ENCODE measurements around the gene NUDC.
"Not testable (repeated sequence)": the region's sequence is repeated elsewhere in the genome, so short reads cannot be mapped to it uniquely, and the experiment has no call there.

Gene NUDC

GRCh38 chr1:26912147-26912490 is 9.4 kb upstream of the NUDC start:
- no peak for DNase-seq

DNA sequence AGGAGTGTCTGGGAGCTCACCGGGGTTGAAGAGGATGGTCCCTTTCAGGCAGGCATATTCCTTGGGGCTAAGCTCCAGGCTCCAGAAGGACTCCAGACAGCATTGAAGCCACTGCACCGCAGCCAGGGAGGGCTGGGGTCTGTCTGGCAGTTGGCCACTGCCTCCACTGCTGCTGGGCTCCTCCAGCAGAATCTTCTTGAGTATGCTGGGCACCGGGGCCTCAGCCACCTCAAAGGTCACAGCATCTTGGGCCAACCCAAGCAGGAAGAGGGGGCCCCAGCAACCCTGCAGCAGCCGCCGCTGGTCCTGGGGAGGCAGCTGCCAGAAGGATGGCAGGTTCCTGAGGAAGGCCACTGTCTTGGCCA is 8.2 kb upstream of the NUDC start:
- DNase-seq: no peak

DNA sequence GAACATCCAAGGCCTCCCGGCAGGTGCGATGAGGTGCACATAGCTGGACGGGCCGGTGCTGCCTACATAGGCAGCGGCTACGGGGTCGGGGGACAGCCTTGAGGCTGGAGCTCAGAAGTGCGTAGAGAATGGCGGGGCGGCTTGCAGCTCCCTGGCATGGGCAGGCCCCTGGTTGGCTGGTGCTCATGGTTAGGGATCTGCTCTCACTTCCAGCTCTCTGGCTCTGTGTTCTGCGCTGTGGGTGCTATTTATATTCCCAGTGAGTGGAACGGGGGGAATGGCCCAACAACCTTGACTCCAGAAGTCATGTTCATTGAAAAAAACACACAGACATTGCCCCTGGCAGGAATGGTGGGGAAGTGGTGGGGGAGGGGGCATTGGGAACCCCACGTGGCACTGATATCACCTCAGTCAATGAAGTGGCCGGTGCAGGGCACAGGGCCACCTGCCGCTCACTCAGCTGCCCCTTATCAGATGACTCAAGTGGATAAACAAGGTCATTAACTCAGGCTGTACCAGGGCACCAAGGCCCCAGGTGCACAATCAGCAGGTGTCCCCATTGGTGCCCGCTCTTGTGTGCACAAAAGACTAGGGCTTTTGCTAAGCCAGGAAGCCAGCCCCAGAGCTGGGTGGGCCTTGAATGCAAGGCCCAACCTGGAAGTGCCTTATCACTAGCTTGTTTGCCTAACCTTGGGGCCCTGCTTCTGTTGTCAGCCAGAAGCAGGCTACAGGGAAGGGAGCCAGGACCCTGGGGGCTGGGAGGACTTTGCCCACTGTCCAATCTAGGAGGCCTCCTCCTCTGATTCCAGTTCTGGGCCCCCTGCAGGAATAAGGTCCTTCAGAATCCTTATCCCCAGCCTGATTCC is 7.6 kb upstream of the NUDC start, which contains the start of gene NR0B2:
Gene NR0B2 (minus strand): TSS at position 222 of the 866 bp plus-strand sequence. CDS start 35 bp downstream, at position 187.
- no peak for DNase-seq

DNA sequence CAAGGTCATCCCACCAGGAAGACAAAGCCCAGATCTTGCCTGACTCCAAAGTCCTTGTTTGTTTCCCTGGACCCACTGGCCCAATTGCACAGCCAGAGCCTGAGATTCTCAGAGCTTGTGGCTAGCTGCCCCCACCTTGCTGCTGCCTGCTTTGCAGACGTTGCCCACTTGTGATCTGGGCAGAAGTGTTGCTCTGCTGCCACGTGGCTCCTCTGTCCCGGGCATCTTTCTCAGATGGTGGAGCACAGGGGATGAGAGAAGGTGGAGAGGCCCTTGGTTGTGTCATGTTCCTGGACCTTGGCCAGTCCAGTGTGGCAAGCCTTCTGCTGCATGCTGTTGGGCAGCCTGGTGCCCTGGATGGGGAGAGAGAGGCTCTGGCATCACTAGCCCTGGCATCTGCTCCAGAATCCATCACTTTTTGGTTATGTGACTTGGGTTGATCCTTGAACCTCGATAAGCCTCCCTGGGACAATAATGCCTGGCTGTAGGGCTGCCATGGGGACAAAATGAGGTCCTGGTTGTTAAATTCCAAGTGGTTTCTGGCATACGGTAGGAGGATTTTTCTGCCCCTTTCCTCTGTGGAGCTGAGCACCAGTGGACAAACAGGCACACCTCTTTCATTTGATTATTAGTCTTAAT is 6.2 kb upstream of the NUDC start:
- DNase-seq: no peak

GRCh38 chr1:26921126-26921539 is 410 bp upstream of the NUDC start:
- DNase-seq: no peak

DNA sequence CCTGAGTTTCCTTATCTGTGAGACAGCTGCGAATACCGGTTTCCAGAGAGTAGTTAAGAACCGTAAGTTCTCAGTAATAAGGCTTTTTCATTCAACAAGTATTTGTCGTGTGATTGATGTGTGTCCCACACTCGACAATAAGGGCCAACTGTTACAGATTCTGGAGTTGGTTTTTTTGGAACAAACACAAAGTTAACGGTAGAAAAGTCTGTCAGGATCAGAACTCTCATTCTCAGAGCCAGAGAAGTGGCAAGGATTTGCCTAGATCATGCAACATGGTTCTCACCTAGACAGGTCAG is 837 bp downstream of the NUDC start:
- DNase-seq: no peak

DNA sequence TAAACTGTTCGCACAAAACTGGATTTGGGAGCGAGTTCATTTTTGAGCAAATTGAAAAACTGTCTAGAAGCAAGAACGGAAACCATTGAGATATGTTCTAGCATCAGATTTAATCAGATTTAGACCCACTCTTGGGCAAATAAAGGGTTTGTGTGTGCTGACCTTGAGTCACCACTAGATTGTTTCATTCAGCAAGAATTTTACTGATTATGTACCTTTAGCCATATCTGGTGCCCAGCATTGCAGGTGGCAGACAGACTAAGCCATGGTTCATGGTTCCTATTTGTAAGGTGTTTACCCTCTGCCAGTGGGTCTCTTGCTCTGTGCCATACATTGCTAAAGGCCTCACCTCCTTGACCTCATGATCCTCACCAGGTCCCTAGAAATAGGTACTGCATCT is 1.4 kb downstream of the NUDC start:
- DNase-seq: no peak

GRCh38 chr1:26923711-26924110 is 2.2 kb downstream of the NUDC start:
- DNase-seq: no peak

DNA sequence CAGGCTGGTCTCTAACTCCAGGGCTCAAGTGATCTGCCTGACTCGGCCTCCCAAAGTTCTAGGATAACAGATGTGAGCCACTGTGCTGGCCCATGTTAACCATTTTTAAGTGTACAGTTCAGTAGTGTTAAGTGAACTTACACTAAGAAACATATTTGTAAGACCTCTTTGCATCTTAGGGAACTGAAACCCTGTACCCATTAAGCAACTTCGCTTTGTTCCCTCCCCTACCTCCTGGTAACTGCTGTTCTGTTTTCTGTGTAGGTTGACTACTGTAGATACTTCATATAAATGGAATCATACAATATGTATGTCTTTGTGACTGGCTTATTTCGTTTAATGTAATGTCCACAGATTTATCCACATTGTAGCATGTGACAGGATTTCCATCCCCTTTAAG is 11.0 kb downstream of the NUDC start:
- DNase-seq: no peak

DNA sequence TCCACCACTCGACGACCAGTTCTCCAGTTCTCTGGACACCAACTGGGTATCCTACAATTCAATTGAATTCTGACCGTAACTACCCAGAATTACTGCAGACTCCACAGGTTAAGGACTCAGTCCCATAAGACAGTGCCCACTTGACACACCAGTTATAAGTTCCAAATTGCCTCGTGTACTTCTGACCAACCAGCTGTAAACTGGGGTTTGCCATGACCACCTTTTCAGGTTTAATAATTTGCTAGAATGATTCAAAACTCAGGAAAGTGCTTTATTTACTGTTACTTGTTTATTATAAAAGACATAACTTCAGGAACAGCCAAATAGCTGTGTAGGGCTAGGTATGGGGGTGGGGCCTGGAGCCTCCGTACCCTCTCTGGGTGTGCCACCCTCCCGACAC is 15.3 kb downstream of the NUDC start:
- no peak for DNase-seq

- no peak for DNase-seq
Observed at GRCh38 chr1:26938004-26938658, 16.6 kb downstream of the NUDC start.

DNA sequence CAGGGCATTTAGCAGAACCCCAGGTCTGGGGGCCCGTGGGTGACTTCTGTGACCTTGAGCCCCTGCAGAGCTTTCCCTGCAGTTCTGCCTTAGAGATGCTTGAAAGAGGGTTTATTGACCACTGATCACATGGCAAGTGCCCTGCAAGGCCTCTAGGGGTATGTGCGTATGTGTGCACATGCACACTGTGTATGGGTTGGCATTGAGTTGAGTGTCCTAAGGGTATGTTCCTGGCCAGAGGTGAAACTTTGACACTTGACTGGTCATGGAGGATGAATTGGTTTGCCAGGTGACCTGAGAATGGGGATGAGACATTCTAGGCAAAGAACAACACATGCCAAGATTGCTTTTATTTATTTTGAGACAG is 17.1 kb downstream of the NUDC start:
- no peak for DNase-seq

DNA sequence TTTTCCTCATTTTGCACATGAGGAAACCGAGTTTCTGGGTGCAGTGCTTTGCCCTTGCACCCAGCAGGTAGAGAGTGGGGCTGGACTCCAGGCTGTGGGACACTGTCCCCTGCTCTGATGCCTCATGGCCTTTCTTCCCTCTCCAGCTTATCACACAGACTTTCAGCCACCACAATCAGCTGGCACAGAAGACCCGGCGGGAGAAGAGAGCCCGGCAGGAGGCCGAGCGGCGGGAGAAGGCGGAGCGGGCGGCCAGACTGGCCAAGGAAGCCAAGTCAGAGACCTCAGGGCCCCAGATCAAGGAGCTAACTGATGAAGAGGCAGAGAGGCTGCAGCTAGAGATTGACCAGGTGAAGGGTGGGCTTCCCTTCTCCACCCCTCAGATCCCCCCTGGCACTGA is 19.8 kb downstream of the NUDC start:
- DNase-seq: no peak

- DNase-seq: no peak
Observed at GRCh38 chr1:26942656-26943055, 21.1 kb downstream of the NUDC start.

DNA sequence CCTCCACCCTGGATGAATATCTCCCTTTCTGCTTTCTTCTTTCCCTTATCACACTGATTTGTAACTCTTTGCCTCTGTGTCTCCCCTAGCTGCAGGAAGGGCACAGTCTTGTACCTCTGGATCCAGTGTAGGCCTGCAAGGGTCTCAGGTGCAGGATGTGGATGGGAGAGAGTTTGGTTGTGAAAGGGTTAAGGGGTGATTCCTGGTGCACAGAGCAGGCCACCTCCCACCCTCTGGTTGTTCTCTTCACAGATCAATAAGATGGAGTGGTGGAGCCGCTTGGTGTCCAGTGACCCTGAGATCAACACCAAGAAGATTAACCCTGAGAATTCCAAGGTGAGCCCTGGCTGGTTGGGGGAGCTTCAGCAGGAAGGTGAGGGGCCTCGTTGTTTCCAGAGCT is 23.6 kb downstream of the NUDC start:
- DNase-seq: no peak

GRCh38 chr1:26945728-26946127 is 24.2 kb downstream of the NUDC start:
- no peak for DNase-seq

GRCh38 chr1:26946270-26946669 is 24.7 kb downstream of the NUDC start:
- no peak for DNase-seq

DNA sequence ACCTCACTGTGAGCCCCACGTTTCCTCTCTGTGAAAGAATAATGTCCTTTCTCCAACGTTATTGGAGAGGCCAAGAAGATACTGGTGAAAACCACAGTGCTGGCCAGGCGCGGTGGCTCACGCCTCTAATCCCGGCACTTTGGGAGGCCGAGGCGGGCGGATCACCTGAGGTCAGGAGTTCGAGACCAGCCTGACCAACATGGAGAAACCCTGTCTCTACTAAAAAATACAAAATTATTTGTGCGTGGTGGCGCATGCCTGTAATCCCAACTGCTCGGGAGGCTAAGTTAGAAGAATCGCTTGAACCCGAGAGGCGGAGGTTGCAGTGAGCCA is 27.1 kb downstream of the NUDC start:
- DNase-seq: not testable (repeated sequence)

- no peak for DNase-seq
Observed at GRCh38 chr1:26949266-26949925, 27.9 kb downstream of the NUDC start.

GRCh38 chr1:26949926-26950319 is 28.4 kb downstream of the NUDC start:
- no peak for DNase-seq

DNA sequence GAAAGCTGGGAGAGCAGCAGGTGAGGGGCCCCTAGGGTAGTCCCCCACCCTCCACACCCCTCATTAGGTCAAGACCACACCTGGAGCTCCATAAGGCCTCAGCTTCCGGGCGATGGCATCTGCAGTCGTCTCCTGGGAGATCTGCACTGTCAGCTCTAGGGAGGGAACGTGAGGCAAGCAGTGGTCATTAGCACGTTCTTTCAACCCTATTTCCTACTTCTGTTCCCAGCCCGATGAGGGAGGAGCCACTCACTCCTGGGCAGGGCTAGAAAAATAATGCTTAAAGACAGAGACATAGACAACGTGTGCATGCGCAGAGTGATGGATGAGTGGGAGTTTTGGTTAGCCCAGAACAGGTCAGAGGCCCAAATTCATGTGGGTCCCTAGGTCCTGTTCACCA is 29.1 kb downstream of the NUDC start:
- DNase-seq: no peak

DNA sequence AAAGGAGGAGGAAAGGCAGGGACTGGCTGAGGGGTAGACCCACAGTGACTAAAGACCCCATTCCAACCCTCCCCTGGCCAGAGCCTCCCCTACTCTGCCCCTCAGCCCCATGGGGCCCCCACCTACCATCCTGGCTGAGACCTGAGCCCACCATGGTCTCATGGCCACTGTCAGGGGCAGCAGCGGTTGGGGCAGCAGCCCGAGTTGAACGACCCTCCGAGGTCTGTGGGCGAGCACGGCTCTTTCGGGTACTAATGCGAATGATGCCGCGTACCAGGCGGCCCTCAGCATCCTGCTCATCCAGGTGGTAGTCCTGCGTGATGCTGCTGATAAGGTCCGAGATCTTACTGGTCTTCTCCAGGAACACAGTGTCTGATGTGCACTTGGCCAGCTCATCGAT is 29.7 kb downstream of the NUDC start:
- no peak for DNase-seq

DNA sequence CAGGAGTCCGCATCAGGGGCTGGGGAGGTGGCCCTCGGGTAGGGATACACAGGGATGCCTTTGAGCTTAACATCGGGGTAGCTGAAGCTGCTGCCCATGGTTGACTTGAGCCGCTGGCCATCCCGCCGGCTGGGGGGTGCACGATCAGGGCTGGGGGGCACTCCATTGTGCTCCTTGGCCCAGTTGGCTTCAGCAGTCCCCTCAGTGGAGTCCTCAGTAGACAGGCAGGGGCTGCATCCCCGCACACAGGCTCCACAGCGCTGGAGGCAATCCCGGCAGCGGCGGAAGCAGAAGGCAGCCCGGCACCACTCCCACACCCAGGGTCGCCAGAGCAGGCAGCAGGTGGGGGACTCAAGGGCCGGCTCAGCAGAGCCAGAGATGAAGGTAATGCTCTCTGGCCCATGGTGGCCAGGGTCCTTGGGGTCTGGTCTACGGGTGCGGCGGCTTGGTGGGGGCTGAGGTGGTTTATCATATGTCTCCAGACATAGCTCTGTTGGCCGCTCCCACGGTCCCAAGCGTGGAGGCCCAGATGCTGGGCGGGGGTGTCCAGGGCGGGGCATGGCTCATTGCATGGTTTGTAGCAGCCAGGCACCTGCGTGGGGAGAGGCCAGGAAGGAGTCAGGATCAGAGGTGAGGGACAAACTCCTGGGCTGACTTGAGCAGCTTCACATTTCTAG is 30.4 kb downstream of the NUDC start:
- no peak for DNase-seq

DNA sequence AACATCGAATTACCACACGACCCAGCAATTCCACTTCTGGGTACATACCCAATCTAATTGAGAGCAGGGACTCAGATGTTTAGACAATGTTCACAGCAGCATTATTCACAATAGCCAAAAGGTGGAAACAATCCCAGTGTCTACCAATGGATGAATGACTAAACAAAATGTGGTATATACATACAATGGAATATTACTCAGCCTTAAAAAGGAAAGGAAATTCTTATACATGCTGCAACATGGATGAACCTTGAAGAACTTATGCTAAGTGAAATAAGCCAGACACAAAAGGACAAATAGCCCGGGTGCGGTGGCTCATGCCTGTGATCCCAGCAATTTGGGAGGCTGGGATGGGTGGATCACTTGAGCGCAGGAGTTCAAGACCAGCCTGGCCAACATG is 31.8 kb downstream of the NUDC start:
- no peak for DNase-seq

Data from activated CD8-positive, alpha-beta memory T cell treated with anti-CD3 and anti-CD28 coated beads, Interleukin-2, amount 50 U/mL, for 48 hours (primary cell).